ENCODE measurements around the gene CAMTA1. TPM values are rescaled to one million over a fixed set of nuclear protein-coding genes. Genes with fewer than 3 reads are reported as not detected.

CAMTA1 gene
- total and polyA plus RNA-seq, 4 donors = 18.0 to 93.5 (median 35.8) TPM

DNA sequence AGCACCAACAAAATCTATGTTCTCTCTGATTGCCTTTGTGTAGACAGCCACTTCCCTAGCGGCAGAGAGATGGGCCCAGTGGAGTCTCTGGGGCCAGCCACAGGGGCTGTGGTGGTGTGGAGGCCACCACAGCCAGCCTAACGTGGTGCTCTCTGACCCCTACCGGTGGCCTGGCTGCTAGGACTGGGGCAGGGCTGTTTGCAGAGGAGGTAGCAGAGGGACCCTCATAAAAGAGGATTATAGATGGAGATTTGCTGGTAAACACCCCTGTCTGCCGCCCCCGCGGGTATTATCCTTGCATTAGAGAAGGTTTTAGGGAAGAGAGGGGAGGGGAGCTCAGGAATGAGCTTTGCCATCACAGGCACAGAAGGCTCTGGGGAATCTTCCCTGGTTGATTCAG lies 675.6 kb downstream of the CAMTA1 start:
- WGBS = 65% methylated on average over 6 of the region's 6 CpGs
- no peak for DNase-seq (ENCODE audit: low spot score)

GRCh38 chr1:7462617-7463016 lies 677.4 kb downstream of the CAMTA1 start:
- TF ChIP-seq, protein P1, sequence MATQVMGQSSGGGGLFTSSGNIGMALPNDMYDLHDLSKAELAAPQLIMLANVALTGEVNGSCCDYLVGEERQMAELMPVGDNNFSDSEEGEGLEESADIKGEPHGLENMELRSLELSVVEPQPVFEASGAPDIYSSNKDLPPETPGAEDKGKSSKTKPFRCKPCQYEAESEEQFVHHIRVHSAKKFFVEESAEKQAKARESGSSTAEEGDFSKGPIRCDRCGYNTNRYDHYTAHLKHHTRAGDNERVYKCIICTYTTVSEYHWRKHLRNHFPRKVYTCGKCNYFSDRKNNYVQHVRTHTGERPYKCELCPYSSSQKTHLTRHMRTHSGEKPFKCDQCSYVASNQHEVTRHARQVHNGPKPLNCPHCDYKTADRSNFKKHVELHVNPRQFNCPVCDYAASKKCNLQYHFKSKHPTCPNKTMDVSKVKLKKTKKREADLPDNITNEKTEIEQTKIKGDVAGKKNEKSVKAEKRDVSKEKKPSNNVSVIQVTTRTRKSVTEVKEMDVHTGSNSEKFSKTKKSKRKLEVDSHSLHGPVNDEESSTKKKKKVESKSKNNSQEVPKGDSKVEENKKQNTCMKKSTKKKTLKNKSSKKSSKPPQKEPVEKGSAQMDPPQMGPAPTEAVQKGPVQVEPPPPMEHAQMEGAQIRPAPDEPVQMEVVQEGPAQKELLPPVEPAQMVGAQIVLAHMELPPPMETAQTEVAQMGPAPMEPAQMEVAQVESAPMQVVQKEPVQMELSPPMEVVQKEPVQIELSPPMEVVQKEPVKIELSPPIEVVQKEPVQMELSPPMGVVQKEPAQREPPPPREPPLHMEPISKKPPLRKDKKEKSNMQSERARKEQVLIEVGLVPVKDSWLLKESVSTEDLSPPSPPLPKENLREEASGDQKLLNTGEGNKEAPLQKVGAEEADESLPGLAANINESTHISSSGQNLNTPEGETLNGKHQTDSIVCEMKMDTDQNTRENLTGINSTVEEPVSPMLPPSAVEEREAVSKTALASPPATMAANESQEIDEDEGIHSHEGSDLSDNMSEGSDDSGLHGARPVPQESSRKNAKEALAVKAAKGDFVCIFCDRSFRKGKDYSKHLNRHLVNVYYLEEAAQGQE (IDR thresholded peaks at IDR 0.05) = no peak
- H3K36me3 ChIP-seq (ENCODE audit: control insufficient read depth in 4 of 4, insufficient read depth in 3 of 4, low read depth in 1 of 4, low read length in 3 of 4) = no peaks in the 10 kb centered on the region
- DNase-seq (ENCODE audit: low spot score) = no peak
- H3K27me3 ChIP-seq (ENCODE audit: control insufficient read depth in 4 of 4, insufficient read depth in 4 of 4, low read length in 3 of 4) = no peaks in the 10 kb centered on the region
- H3K9ac ChIP-seq (ENCODE audit: low read depth in 1 of 2, low read length in 2 of 2) = no peak overlapping the region
- H3K9me3 ChIP-seq (ENCODE audit: control insufficient read depth in 4 of 4, low read length in 3 of 4) = no peaks in the 10 kb centered on the region
- no peak overlapping the region for H3K4me3 ChIP-seq (ENCODE audit: low read depth in 1 of 3, low read length in 3 of 3)
- H3K4me1 ChIP-seq (ENCODE audit: control insufficient read depth in 4 of 4, insufficient read depth in 4 of 4, low read length in 3 of 4) = no peaks in the 10 kb centered on the region
- H3K27ac ChIP-seq (ENCODE audit: low read depth in 1 of 2, low read length in 2 of 2) = no peak overlapping the region
- 80% methylated on average over 10 of the region's 10 CpGs for WGBS

More for the DNA sequence above, 675.6 kb downstream of the CAMTA1 start:
- H3K9ac ChIP-seq (ENCODE audit: low read depth in 1 of 2, low read length in 2 of 2) = no peak overlapping the region
- H3K36me3 ChIP-seq (ENCODE audit: control insufficient read depth in 4 of 4, insufficient read depth in 3 of 4, low read depth in 1 of 4, low read length in 3 of 4) = no peaks in the 10 kb centered on the region
- no peaks in the 10 kb centered on the region for H3K27me3 ChIP-seq (ENCODE audit: control insufficient read depth in 4 of 4, insufficient read depth in 4 of 4, low read length in 3 of 4)
- peaks cover 0 to 2% (median 0%) of the 10 kb centered on the region in 4 donors for H3K4me1 ChIP-seq (ENCODE audit: control insufficient read depth in 4 of 4, insufficient read depth in 4 of 4, low read length in 3 of 4)
- H3K9me3 ChIP-seq (ENCODE audit: control insufficient read depth in 4 of 4, low read length in 3 of 4) = no peaks in the 10 kb centered on the region
- H3K27ac ChIP-seq (ENCODE audit: low read depth in 1 of 2, low read length in 2 of 2) = no peak overlapping the region
- TF ChIP-seq FOXA1 (IDR thresholded peaks at IDR 0.05) = no peak
- TF ChIP-seq RAD21 (IDR thresholded peaks at IDR 0.05) = no peak
- no peak for TF ChIP-seq RXRA (IDR thresholded peaks at IDR 0.05)
- TF ChIP-seq FOXA2 (IDR thresholded peaks at IDR 0.05) = no peak
- TF ChIP-seq MAX (IDR thresholded peaks at IDR 0.05) = no peak
- TF ChIP-seq, protein P1 (IDR thresholded peaks at IDR 0.05) = no peak
- no peak for TF ChIP-seq YY1 (IDR thresholded peaks at IDR 0.05)
- TF ChIP-seq TAF1 (conservative IDR thresholded peaks at IDR 0.05) = no peak
- no peak overlapping the region for H3K4me3 ChIP-seq (ENCODE audit: low read depth in 1 of 3, low read length in 3 of 3)

DNA sequence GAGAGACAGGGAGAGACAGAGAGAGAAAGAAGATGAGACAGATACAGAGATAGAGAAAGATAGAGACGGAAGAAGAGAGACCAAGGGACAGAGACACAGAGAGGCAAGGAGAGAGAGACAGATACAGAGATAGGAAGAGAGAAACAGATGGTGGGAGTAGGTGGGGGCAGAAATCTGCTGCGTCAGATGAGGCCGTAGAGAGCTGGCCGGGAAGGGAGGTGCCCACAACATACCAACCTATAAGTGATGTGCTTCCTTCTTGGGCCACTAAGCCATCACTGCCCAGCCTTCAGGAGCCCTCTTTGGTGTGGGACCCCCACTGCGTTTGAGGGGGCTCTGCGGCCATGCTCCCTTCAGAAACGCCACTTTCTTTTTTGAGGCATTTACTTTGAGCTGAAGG lies 678.3 kb downstream of the CAMTA1 start:
- Histone ChIP-seq H3K4me1 (ENCODE audit: control insufficient read depth in 4 of 4, insufficient read depth in 4 of 4, low read length in 3 of 4) (no peaks in the 10 kb centered on the region), H3K9me3 (ENCODE audit: control insufficient read depth in 4 of 4, low read length in 3 of 4) (no peaks in the 10 kb centered on the region)
- 87% methylated on average over 7 of the region's 7 CpGs for WGBS
- TF ChIP-seq GABPA (IDR thresholded peaks at IDR 0.05 in 1 of 2, conservative IDR thresholded peaks at IDR 0.05 in 1 of 2) (no peak), TAF1 (conservative IDR thresholded peaks at IDR 0.05) (no peak), CTCF (IDR thresholded peaks at IDR 0.05; ENCODE audit: low read depth, low read length, missing input control) (no peak), JUND (IDR thresholded peaks at IDR 0.05) (no peak), YY1 (IDR thresholded peaks at IDR 0.05) (no peak)
- TF ChIP-seq, protein P2, sequence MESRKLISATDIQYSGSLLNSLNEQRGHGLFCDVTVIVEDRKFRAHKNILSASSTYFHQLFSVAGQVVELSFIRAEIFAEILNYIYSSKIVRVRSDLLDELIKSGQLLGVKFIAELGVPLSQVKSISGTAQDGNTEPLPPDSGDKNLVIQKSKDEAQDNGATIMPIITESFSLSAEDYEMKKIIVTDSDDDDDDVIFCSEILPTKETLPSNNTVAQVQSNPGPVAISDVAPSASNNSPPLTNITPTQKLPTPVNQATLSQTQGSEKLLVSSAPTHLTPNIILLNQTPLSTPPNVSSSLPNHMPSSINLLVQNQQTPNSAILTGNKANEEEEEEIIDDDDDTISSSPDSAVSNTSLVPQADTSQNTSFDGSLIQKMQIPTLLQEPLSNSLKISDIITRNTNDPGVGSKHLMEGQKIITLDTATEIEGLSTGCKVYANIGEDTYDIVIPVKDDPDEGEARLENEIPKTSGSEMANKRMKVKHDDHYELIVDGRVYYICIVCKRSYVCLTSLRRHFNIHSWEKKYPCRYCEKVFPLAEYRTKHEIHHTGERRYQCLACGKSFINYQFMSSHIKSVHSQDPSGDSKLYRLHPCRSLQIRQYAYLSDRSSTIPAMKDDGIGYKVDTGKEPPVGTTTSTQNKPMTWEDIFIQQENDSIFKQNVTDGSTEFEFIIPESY (IDR thresholded peaks at IDR 0.05) = no peak
- TF ChIP-seq, protein P1 (IDR thresholded peaks at IDR 0.05) = no peak

More for the DNA sequence above, 678.3 kb downstream of the CAMTA1 start:
- no peak overlapping the region for H3K27ac ChIP-seq (ENCODE audit: low read depth in 1 of 2, low read length in 2 of 2)
- no peaks in the 10 kb centered on the region for H3K36me3 ChIP-seq (ENCODE audit: control insufficient read depth in 4 of 4, insufficient read depth in 3 of 4, low read depth in 1 of 4, low read length in 3 of 4)
- no peak overlapping the region for H3K9ac ChIP-seq (ENCODE audit: low read depth in 1 of 2, low read length in 2 of 2)
- no peaks in the 10 kb centered on the region for H3K27me3 ChIP-seq (ENCODE audit: control insufficient read depth in 4 of 4, insufficient read depth in 4 of 4, low read length in 3 of 4)
- no peak for DNase-seq (ENCODE audit: low spot score)
- no peak overlapping the region for H3K4me3 ChIP-seq (ENCODE audit: low read depth in 1 of 3, low read length in 3 of 3)

Measured in liver (tissue), 9 donors.